OCI-LY3 (cell line): ENCODE measurements around the gene FBH1.
"Not testable (repeated sequence)": the region's sequence is repeated elsewhere in the genome, so short reads cannot be mapped to it uniquely, and the experiment has no call there.

ENCODE experiments used
- H2AFZ ChIP-seq: fragments of 200-600, 300-600 bp; shearing (Covaris generic); 2 replicates; pipeline ENCODE4 v1.6.0; 2014; ENCODE audit warnings: antibody characterized with exemption, low read depth, low read length
- H3K27ac ChIP-seq: fragments of 200-600, 300-600 bp; sonication (generic); 2 replicates; pipeline ENCODE4 v1.5.1; 2014; ENCODE audit warnings: mild to moderate bottlenecking, low read length, moderate library complexity, mixed read lengths
- H3K27me3 ChIP-seq: fragments of 200-600, 300-600 bp; sonication (generic); 2 replicates; pipeline ENCODE4 v1.6.1; 2014; ENCODE audit warnings: low read depth, low read length, mixed read lengths
- H3K36me3 ChIP-seq: fragments of 200-600, 300-600 bp; sonication (generic); replicated peaks from 2 replicates; pipeline ENCODE3; 2014; ENCODE audit warnings: low read depth, low read length, mixed read lengths
- H3K4me1 ChIP-seq: fragments of 300-600, 200-600 bp; sonication (generic); 2 replicates; pipeline ENCODE4 v1.6.1; 2014; ENCODE audit warnings: low read length, mixed read lengths
- H3K4me2 ChIP-seq: fragments of 200-600, 300-600 bp; sonication (generic); 2 replicates; pipeline ENCODE4 v1.6.1; 2014; ENCODE audit warnings: low read length, mixed read lengths
- H3K4me3 ChIP-seq: fragments of 300-600, 200-600 bp; sonication (generic); 2 replicates; pipeline ENCODE4 v1.5.1; 2014; ENCODE audit warnings: antibody characterized with exemption, mild to moderate bottlenecking, low read length, moderate library complexity
- H3K79me2 ChIP-seq: fragments of 300-600, 200-600 bp; shearing (Covaris generic); 2 replicates; pipeline ENCODE4 v1.6.1; 2014; ENCODE audit warnings: mild to moderate bottlenecking, low read length, mixed read lengths
- H3K9ac ChIP-seq: fragments of 300-600, 200-600 bp; shearing (Covaris generic); 2 replicates; pipeline ENCODE4 v1.6.0; 2014; ENCODE audit warnings: mild to moderate bottlenecking, low read length, moderate library complexity
- H3K9me3 ChIP-seq: fragments of 200-600, 300-600 bp; shearing (Covaris generic); 2 replicates; pipeline ENCODE4 v1.6.1; 2014; ENCODE audit warnings: low read length, mixed read lengths; ENCODE audit not compliant: insufficient read depth
- H4K20me1 ChIP-seq: fragments of 200-600, 300-600 bp; sonication (generic); 2 replicates; pipeline ENCODE4 v1.6.1; 2016; ENCODE audit warnings: low read length, mixed read lengths; ENCODE audit not compliant: insufficient read depth
- EZH2phosphoT487 ChIP-seq: fragments of 200-600 bp; shearing (Covaris generic); IDR thresholded peaks from 2 replicates; pipeline ENCODE4 v1.6.1; 2018; ENCODE audit warnings: antibody characterized with exemption, mixed run types, low read depth
- TF ChIP-seq, protein P1 (sequence below): fragments of 200-600, 300-600 bp; sonication (generic); IDR thresholded peaks from 2 replicates; pipeline ENCODE4 v1.5.1; 2014; ENCODE audit warnings: antibody characterized with exemption, low read length, low read depth

FBH1 gene

DNA sequence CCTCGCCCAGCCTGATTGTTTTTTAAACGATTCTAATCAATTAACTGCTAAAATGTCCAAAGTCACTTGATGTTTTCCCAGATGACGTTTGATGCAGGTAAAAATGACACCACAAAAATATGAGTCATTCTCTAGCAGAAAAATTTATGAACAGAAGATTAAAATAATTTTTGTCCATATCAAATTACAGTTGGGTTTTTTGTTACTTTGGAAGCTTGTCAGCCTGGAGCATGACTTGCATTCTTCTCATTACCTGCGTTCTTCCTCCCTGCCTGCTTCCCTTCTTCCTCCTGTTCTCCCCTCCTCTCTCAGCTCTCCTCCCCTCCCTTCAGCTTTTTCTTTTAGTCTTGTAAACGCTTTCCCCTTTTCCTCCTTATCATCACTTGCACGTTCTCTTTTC lies 68.6 kb downstream of the FBH1 start:
- Histone ChIP-seq H3K4me3 (no peak overlapping the region), H3K9ac (no peak overlapping the region), H3K9me3 (no peaks in the 10 kb centered on the region), H3K79me2 (no peaks in the 10 kb centered on the region), H3K4me2 (no peak overlapping the region), H3K27me3 (no peaks in the 10 kb centered on the region), H3K4me1 (no peaks in the 10 kb centered on the region), H3K27ac (no peak overlapping the region), H3K36me3 (peaks cover 16% of the 10 kb centered on the region), H4K20me1 (no peaks in the 10 kb centered on the region), H2AFZ (no peak overlapping the region)
- no peak for TF ChIP-seq EZH2phosphoT487
- TF ChIP-seq, protein P1, sequence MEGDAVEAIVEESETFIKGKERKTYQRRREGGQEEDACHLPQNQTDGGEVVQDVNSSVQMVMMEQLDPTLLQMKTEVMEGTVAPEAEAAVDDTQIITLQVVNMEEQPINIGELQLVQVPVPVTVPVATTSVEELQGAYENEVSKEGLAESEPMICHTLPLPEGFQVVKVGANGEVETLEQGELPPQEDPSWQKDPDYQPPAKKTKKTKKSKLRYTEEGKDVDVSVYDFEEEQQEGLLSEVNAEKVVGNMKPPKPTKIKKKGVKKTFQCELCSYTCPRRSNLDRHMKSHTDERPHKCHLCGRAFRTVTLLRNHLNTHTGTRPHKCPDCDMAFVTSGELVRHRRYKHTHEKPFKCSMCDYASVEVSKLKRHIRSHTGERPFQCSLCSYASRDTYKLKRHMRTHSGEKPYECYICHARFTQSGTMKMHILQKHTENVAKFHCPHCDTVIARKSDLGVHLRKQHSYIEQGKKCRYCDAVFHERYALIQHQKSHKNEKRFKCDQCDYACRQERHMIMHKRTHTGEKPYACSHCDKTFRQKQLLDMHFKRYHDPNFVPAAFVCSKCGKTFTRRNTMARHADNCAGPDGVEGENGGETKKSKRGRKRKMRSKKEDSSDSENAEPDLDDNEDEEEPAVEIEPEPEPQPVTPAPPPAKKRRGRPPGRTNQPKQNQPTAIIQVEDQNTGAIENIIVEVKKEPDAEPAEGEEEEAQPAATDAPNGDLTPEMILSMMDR, result no peak

DNA sequence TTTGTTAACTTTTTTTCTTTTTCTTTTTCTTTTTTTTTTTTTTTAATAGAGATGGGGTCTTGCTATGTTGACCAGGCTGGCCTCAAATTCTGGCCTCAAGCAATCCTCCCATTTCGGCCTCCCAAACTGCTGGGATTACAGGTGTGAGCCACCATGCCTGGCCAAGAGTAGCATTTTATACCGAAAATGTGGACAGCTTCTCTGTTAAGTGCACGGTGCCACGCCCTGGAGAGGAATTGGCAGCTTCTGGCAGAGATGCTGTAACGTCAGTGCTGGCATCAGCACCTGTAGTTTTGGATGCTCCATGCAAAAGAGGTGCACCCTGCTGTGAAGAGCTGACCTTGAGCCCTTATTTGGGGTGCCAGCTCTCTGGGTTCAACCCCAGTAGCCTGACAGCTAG lies 69.1 kb downstream of the FBH1 start:
- Histone ChIP-seq H2AFZ (no peak overlapping the region), H3K27ac (no peak overlapping the region), H3K9me3 (no peaks in the 10 kb centered on the region), H3K4me3 (no peak overlapping the region), H3K4me2 (no peak overlapping the region), H3K9ac (no peak overlapping the region), H3K4me1 (no peaks in the 10 kb centered on the region), H3K27me3 (no peaks in the 10 kb centered on the region), H3K79me2 (no peaks in the 10 kb centered on the region), H4K20me1 (no peaks in the 10 kb centered on the region), H3K36me3 (peaks cover 16% of the 10 kb centered on the region)
- TF ChIP-seq, protein P1, result no peak
- no peak for TF ChIP-seq EZH2phosphoT487

DNA sequence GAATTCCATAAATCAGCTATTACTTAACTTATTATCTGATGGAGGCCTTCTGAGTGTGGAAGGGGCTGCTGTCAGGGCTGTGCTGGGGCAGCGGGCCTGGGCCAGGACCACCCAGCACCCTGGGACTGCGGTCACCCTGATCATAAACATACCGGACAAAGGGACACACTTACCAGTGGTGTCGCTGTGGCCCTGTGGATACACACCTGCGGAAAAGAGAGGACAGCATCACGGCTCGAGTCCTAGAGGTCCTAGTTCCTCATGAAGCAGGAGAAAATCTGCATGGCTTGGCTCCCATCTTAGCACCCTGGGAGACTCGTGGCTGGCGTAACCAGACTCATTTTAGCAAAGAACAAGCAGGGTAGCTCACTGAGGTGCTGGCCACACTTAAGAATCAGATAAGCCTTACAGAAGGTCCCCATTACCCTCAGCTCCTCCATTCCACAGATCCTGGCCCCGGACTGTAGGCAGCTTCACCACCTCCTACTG lies 69.6 kb downstream of the FBH1 start:
- Histone ChIP-seq H3K4me3 (no peak overlapping the region), H3K9ac (no peak overlapping the region), H3K9me3 (no peaks in the 10 kb centered on the region), H3K4me2 (no peak overlapping the region), H3K79me2 (no peaks in the 10 kb centered on the region), H3K4me1 (no peaks in the 10 kb centered on the region), H3K36me3 (peaks cover 16% of the 10 kb centered on the region), H3K27ac (no peak overlapping the region), H2AFZ (no peak overlapping the region), H3K27me3 (no peaks in the 10 kb centered on the region), H4K20me1 (no peaks in the 10 kb centered on the region)
- TF ChIP-seq, protein P1, result no peak
- TF ChIP-seq EZH2phosphoT487, result no peak

DNA sequence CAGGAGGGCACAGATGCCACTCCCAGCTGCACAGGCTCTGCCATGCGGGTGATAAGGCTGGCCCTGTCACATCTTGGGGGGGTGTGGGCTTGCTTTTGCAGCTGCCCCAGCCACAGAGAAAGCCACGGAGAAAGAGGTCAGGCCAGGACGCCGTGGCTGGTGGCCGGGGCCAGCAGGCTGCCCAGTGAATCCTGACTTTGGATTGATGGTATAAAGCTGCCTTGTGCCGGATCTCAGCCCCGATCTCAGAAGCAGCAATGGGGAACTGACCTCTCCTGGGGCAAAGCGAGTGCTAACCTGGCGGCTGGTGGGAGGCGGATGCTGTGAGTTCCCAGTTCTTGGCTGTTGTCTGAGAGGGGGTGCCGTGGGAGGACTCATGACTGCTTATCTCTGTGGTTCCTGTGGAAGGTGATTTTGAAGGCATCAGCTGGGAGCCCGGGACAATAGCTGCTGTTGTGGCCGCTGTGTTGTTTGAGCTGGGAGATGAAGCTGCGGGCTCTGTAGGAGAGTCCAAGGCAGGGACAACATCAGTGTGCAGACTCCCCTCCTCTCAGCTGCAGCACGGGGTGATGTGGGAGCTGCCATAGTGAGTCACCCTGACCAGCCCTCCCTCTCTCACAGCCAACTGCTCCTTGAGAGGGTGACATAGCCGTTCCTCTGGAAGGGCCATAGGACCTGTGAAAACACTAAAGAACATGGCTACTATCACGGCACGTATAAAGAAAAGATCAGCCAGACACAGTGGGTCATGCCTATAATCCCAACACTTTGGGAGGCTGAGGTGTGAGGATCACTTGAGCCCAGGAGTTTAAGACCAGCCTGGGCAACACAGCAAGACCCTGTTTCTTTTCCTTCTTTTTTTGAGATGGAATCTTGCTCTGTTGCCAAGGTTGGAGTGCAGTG lies 70.3 kb downstream of the FBH1 start:
- Histone ChIP-seq H3K36me3 (peaks cover 16% of the 10 kb centered on the region), H3K9me3 (no peaks in the 10 kb centered on the region), H4K20me1 (no peaks in the 10 kb centered on the region), H3K27me3 (no peaks in the 10 kb centered on the region), H3K9ac (no peak overlapping the region), H3K79me2 (no peaks in the 10 kb centered on the region), H3K27ac (no peak overlapping the region), H3K4me2 (no peak overlapping the region), H3K4me3 (no peak overlapping the region), H3K4me1 (no peaks in the 10 kb centered on the region), H2AFZ (no peak overlapping the region)
- TF ChIP-seq EZH2phosphoT487, result no peak
- TF ChIP-seq, protein P1, result no peak

DNA sequence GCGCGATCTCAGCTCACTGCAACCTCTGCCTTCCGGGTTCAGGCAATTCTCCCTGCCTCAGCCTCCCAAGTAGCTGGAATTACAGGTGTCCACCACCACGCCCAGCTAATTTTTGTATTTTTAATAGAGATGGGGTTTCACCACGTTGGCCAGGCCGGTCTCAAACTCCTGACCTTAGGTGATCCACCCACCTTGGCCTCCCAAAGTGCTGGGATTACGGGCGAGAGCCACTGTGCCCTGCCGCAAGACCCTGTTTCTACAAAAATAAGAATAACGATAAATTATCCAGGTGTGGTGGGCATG lies 70.9 kb downstream of the FBH1 start:
- not testable (repeated sequence) for H3K4me1 ChIP-seq, H3K9me3 ChIP-seq, H4K20me1 ChIP-seq, H3K4me2 ChIP-seq, H3K4me3 ChIP-seq, H3K27me3 ChIP-seq, H3K27ac ChIP-seq, H3K9ac ChIP-seq, H2AFZ ChIP-seq, H3K79me2 ChIP-seq
- peaks cover 16% of the 10 kb centered on the region for H3K36me3 ChIP-seq
